IPS-18c (cell line): ENCODE results near the gene SUCNR1.
"Not testable (repeated sequence)": the region's sequence is repeated elsewhere in the genome, so short reads cannot be mapped to it uniquely, and the experiment has no call there.

Experiments used
- H3K4me3 ChIP-seq: 2 replicates; pipeline ENCODE4 v1.7.0; 2013; ENCODE audit warnings: low read depth, mild to moderate bottlenecking, low read length, moderate library complexity; ENCODE audit not compliant: insufficient read depth
- H3K9me3 ChIP-seq: one replicate; pipeline ENCODE4 v1.6.1; 2013; ENCODE audit warnings: mild to moderate bottlenecking, low read length, moderate library complexity; ENCODE audit not compliant: control insufficient read depth, insufficient read depth

Gene SUCNR1

DNA sequence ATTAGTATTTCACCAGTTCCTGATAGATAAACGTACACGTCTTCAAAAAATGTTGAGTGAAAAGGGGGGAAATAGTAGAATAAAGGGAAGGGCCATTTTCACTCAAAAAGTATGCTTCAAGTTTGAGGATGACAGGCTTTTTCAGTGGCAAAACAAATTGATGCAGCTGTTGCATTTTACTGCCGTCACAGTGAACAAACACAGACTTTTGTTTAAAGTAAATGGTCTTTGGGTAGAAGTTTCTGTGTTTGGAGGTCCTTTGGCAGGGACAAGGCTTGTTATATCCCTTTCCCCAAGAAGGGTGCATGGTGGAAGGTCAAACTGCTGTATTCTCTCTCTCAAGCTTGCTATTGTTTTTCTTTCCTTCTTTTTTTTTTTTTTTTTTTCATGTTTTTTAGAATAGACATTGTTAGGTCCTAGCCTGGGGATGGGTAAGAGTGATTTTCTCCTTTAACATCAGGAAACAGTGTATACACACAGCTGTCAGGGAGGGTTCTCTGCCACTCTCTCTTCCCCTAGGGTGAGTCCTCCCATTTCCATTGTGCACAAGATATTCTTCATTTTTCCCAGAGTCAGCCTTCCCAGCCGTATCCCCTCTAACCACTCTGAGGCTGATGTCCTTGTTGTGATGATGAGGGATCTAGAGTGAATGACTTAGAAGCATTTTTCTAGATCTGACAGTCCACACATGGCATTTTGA is 6.6 kb upstream of the SUCNR1 start:
- H3K4me3 ChIP-seq = no peak overlapping the region
- H3K9me3 ChIP-seq = no peaks in the 10 kb centered on the region

GRCh38 chr3:151867666-151868065 is 5.8 kb upstream of the SUCNR1 start:
- no peak overlapping the region for H3K4me3 ChIP-seq
- no peaks in the 10 kb centered on the region for H3K9me3 ChIP-seq

DNA sequence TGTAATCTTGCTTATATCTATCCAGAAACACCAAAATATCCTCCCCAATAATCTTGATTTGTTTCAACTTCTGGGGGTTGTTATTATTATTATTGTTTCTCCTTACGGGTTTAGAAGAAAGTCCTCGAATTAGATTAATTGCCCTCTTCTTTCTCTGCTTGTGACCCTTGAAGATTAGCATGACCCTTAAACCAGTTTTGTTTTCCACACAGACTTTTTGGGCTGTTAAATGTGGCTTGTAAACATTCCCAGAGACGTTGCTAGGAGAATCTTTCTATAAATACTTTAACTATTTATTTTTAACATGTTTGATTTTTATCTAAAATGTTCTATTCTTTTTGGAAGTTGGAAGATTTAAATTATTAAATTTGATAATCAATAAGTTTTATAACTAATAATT is 4.3 kb upstream of the SUCNR1 start:
- H3K4me3 ChIP-seq = no peak overlapping the region
- H3K9me3 ChIP-seq = no peaks in the 10 kb centered on the region

GRCh38 chr3:151871639-151872468 is 1.6 kb upstream of the SUCNR1 start:
- H3K9me3 ChIP-seq = no peaks in the 10 kb centered on the region
- H3K4me3 ChIP-seq = no peak overlapping the region

DNA sequence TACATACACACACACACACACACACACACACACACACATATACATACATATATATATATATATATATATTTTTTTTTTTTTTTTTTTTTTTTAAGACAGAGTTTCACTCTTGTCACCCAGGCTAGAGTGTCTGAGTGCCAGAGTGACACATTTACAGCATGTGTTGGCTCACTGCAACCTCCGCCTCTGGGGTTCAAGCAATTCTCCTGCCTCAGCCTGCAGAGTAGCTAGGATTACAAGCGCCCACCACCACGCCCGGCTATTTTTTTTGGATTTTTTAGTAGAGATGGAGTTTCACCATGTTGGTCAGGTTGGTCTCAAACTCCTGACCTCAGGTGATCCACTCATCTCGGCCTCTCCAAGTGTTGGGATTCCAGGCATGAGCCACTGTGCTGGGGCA is 636 bp downstream of the SUCNR1 start:
- not testable (repeated sequence) for H3K4me3 ChIP-seq, H3K9me3 ChIP-seq

- Histone ChIP-seq H3K4me3 (no peak overlapping the region), H3K9me3 (no peaks in the 10 kb centered on the region)
Observed at GRCh38 chr3:151875759-151876158, 2.3 kb downstream of the SUCNR1 start.

- H3K4me3 ChIP-seq = no peak overlapping the region
- H3K9me3 ChIP-seq = no peaks in the 10 kb centered on the region
Observed at GRCh38 chr3:151877269-151877668, 3.8 kb downstream of the SUCNR1 start.

GRCh38 chr3:151878465-151878864 is 5.0 kb downstream of the SUCNR1 start:
- Histone ChIP-seq H3K4me3 (no peak overlapping the region), H3K9me3 (no peaks in the 10 kb centered on the region)

GRCh38 chr3:151879037-151879436 is 5.6 kb downstream of the SUCNR1 start:
- Histone ChIP-seq H3K4me3 (no peak overlapping the region), H3K9me3 (no peaks in the 10 kb centered on the region)

GRCh38 chr3:151879679-151880415 is 6.4 kb downstream of the SUCNR1 start:
- Histone ChIP-seq H3K4me3 (no peak overlapping the region), H3K9me3 (no peaks in the 10 kb centered on the region)

DNA sequence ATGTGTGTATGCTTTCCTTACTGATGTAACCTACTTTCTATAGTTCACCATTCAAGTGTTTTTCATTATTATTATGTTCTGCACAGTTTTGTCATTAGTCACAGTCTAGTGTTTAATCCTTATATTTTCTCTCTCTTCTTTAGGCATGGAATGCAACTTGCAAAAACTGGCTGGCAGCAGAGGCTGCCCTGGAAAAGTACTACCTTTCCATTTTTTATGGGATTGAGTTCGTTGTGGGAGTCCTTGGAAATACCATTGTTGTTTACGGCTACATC is 6.9 kb downstream of the SUCNR1 start:
- Histone ChIP-seq H3K4me3 (no peak overlapping the region), H3K9me3 (no peaks in the 10 kb centered on the region)

DNA sequence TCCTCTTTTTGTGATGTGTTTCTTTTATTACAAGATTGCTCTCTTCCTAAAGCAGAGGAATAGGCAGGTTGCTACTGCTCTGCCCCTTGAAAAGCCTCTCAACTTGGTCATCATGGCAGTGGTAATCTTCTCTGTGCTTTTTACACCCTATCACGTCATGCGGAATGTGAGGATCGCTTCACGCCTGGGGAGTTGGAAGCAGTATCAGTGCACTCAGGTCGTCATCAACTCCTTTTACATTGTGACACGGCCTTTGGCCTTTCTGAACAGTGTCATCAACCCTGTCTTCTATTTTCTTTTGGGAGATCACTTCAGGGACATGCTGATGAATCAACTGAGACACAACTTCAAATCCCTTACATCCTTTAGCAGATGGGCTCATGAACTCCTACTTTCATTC is 7.7 kb downstream of the SUCNR1 start:
- Histone ChIP-seq H3K4me3 (no peak overlapping the region), H3K9me3 (no peaks in the 10 kb centered on the region)

DNA sequence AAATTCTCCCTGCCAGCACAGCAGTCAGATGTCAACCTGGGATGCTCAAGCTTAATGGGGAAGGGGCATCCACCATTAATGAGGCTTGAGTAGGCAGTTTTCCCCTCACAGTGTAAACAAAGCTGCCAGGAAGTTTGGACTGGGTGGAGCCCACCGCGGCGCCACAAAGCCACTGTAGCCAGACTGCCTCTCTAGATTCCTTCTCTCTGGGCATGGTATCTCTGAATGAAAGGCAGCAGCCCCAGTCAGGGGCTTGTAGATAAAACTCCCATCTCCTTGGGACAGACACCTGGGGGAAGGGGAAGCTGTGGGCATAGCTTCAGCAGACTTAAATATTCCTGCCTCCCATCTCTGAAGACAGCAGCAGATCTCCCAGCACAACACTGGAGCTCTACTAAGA is 12.0 kb downstream of the SUCNR1 start:
- H3K9me3 ChIP-seq, H3K4me3 ChIP-seq: not testable (repeated sequence)

GRCh38 chr3:151887450-151888211 is 14.2 kb downstream of the SUCNR1 start:
- not testable (repeated sequence) for H3K9me3 ChIP-seq, H3K4me3 ChIP-seq

GRCh38 chr3:151890721-151891141 is 17.3 kb downstream of the SUCNR1 start:
- Histone ChIP-seq H3K9me3 (no peaks in the 10 kb centered on the region), H3K4me3 (no peak overlapping the region)

- H3K9me3 ChIP-seq = no peaks in the 10 kb centered on the region
- H3K4me3 ChIP-seq = no peak overlapping the region
Observed at GRCh38 chr3:151891721-151892120, 18.3 kb downstream of the SUCNR1 start.

GRCh38 chr3:151894219-151894618 is 20.8 kb downstream of the SUCNR1 start:
- no peak overlapping the region for H3K4me3 ChIP-seq
- no peaks in the 10 kb centered on the region for H3K9me3 ChIP-seq
